K562 treated with DMSO at 1 percent for 12 hours (cell line): ENCODE data around the gene MARCHF2. TPM values are rescaled to one million over a fixed set of nuclear protein-coding genes. Genes with fewer than 3 reads are reported as not detected.

Source experiments
- total RNA-seq: library from RNA; unstranded; fragments of 300-600 nt; gene quantifications from 2 replicates; pipeline ENCODE4 v1.2.3, GENCODE V29; 2022; ENCODE audit not compliant: insufficient read depth

MARCHF2 gene
- total RNA-seq, result 19.6 and 36.1 TPM in 2 replicates

GRCh38 chr19:8412783-8413628 is at the start of gene MARCHF2:
Gene MARCHF2, plus strand, starts transcription at chr19:8413305. Its CDS starts 8,536 bp downstream, at chr19:8421841.

GRCh38 chr19:8363803-8364771 is 49.0 kb upstream of the MARCHF2 start, which contains the start of gene ANGPTL4:
Gene ANGPTL4, plus strand, starts transcription at chr19:8364155. Its CDS starts 167 bp downstream, at chr19:8364322.

GRCh38 chr19:8389891-8390616 is 23.1 kb upstream of the MARCHF2 start, which contains the start of gene RAB11B:
Gene RAB11B, plus strand, starts transcription at chr19:8390360. Its CDS starts 57 bp downstream, at chr19:8390417.

GRCh38 chr19:8444677-8445487 is 31.8 kb downstream of the MARCHF2 start, which contains the start of gene HNRNPM:
Gene HNRNPM, plus strand, starts transcription at chr19:8444975. Its CDS starts 24 bp downstream, at chr19:8444999.

Other genes starting within 250 kb of the MARCHF2 start
- 23.8 and 24.1 TPM in 2 replicates for gene CERS4, start 203.9 kb upstream of the MARCHF2 start, total RNA-seq
- gene CD320, start 104.9 kb upstream of the MARCHF2 start, total RNA-seq, result 48.7 and 76.1 TPM in 2 replicates
- gene NDUFA7, start 91.9 kb upstream of the MARCHF2 start, total RNA-seq, result 117 and 167 TPM in 2 replicates
- gene RPS28, start 91.8 kb upstream of the MARCHF2 start, total RNA-seq, result 2,554 and 4,269 TPM in 2 replicates
- gene KANK3, start 70.0 kb upstream of the MARCHF2 start, total RNA-seq, result 0.51 and 1.0 TPM in 2 replicates
- gene ANGPTL4, start 49.1 kb upstream of the MARCHF2 start, total RNA-seq, result 0.83 and 1.7 TPM in 2 replicates
- gene RAB11B, start 22.9 kb upstream of the MARCHF2 start, total RNA-seq, result 93.5 and 121 TPM in 2 replicates
- gene HNRNPM, start 31.7 kb downstream of the MARCHF2 start, total RNA-seq, result 270 and 328 TPM in 2 replicates
- gene PRAM1, start 89.3 kb downstream of the MARCHF2 start, total RNA-seq, result 0.46 and 0.50 TPM in 2 replicates
- 15.6 and 16.0 TPM in 2 replicates for gene ZNF414, start 100.9 kb downstream of the MARCHF2 start, total RNA-seq
- 38.1 and 48.8 TPM in 2 replicates for gene MYO1F, start 164.1 kb downstream of the MARCHF2 start, total RNA-seq
- 0.41 TPM in 1 of 2 replicates, not detected in the other for gene ADAMTS10, start 197.4 kb downstream of the MARCHF2 start, total RNA-seq
- not detected in 2 replicates for gene NFILZ, start 217.3 kb downstream of the MARCHF2 start, total RNA-seq